ENCODE measurements around the gene MTMR11. TPM values are rescaled to one million over a fixed set of nuclear protein-coding genes. Genes with fewer than 3 reads are reported as not detected.
"Not testable (repeated sequence)": the region's sequence is repeated elsewhere in the genome, so short reads cannot be mapped to it uniquely, and the experiment has no call there.

The MTMR11 gene
- total RNA-seq, 2 experiments from 2014 or later = 2.1 to 2.8 TPM

DNA sequence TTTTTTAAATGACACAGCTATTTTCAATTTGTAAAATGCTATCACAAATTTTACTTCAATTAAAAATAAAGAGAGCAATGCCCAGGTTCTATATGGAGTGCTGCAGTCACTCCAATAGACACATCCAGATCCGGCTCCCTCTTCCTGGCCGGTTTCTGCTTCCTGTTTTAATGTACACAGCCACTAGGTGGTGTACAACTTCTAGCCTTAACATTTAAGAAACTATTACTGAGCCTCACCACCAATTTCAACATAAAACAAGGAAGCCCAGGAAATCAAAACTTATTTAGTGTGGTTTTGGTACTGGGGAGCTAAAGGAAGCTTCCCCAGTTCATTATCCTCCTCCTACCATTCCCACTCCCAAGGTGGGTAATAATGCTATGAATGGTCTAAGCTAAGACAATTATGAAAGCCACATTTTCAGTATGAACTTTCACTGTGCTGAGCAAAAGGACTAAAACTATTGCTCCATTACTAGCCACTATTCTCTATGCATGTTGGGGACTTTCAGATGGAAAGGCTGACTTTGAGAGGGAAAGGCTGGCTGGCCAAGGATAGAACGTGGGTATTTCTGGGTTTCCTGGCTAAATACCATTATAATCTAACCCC lies 25.5 kb upstream of the MTMR11 start:
- POLR2A ChIA-PET = no interaction called here
- CTCF ChIA-PET = interaction anchor here (0.9 to 2.6 kb wide), 13 partner anchors 11 to 225 kb away, joined by 3 to 8 read pairs (median 3); a partner anchor contains a TSS
- Mint-ChIP-seq H3K9me3 (no peaks in the 10 kb centered on the region), H3K27ac (no peak overlapping the region), H3K27me3 (no peaks in the 10 kb centered on the region), H3K36me3 (ENCODE audit: low read depth) (peaks cover 32% of the 10 kb centered on the region), H3K4me1 (peaks cover 16% of the 10 kb centered on the region), H3K4me3 (no peak overlapping the region)
- DNase-seq = peak; percentile 68

DNA sequence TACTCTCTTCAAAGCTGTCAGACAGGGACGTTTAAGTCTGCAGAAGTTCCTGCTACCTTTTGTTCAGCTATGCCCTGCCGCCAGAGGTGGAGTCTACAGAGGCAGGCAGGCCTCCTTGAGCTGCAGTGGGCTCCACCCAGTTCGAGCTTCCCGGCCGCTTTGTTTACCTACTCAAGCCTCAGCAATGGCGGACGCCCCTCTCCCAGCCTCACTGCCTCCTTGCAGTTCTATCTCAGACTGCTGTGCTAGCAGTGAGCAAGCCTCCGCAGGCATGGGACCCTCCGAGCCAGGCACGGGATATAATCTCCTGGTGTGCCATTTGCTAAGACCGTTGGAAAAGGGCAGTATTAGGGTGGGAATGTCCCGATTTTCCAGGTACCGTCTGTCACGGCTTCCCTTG lies 20.9 kb upstream of the MTMR11 start:
- H3K4me1 Mint-ChIP-seq, H3K27ac Mint-ChIP-seq, POLR2A ChIA-PET, H3K4me3 Mint-ChIP-seq, H3K27me3 Mint-ChIP-seq, DNase-seq, H3K9me3 Mint-ChIP-seq: not testable (repeated sequence)
- peaks cover 21% of the 10 kb centered on the region for H3K36me3 Mint-ChIP-seq (ENCODE audit: low read depth)
- CTCF ChIA-PET = interaction anchor here (0.8 kb wide), 1 partner anchor 53 kb away, joined by 3 read pairs; no protein-coding TSS in a partner anchor

DNA sequence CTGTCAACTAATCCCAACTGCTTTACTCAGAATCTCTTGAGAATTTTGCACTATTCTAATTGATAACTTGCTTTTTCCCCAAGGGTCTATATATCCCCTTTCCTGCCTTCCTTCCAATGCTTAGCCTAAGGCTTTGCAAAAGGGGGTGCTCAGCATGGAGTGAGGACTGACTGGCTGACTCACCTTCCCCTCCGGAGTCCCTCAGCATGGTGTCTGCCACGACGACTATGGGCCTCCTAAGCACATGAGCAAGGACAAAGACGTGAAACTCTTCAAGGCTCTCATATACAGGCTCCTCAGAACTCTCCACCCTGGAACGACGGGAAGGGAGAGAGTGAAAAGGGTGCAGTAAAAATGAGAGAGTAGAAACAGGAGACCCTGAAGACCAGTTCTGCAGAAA lies 13.2 kb upstream of the MTMR11 start:
- no peaks in the 10 kb centered on the region for H3K9me3 Mint-ChIP-seq
- ChIA-PET CTCF (interaction anchor here (0.6 to 0.8 kb wide), 2 partner anchors 12 to 184 kb away, joined by 3 read pairs; no protein-coding TSS in a partner anchor), POLR2A (no interaction called here)
- DNase-seq = no peak
- H3K27ac Mint-ChIP-seq = no peak overlapping the region
- peaks cover 6% of the 10 kb centered on the region for H3K36me3 Mint-ChIP-seq (ENCODE audit: low read depth)
- H3K4me1 Mint-ChIP-seq = no peaks in the 10 kb centered on the region
- no peak overlapping the region for H3K4me3 Mint-ChIP-seq
- H3K27me3 Mint-ChIP-seq = no peaks in the 10 kb centered on the region

DNA sequence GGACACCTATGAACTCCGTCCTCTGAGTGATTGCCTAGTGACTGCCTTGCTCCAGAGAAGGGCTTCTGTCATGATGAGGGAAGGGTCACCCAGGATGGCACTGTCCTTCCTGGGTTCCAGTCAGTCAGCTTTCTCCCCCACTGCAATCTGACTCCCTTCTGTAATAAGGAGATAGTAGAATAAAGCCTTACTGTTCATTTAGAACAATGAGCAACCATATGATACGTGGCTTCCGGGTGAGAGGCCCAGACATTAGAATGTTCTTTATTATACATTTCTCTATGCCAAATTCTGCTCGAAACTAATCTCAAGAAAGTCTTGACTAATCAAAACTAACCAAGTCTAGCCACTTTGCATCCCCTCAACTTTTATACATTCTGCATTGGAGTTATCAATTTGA lies 8.5 kb upstream of the MTMR11 start:
- no peak for DNase-seq
- CTCF ChIA-PET = no interaction called here
- Mint-ChIP-seq H3K9me3 (no peaks in the 10 kb centered on the region), H3K4me1 (peaks cover 6% of the 10 kb centered on the region), H3K27me3 (no peaks in the 10 kb centered on the region), H3K4me3 (no peak overlapping the region), H3K36me3 (ENCODE audit: low read depth) (peaks cover 8% of the 10 kb centered on the region), H3K27ac (no peak overlapping the region)
- POLR2A ChIA-PET = no interaction called here

DNA sequence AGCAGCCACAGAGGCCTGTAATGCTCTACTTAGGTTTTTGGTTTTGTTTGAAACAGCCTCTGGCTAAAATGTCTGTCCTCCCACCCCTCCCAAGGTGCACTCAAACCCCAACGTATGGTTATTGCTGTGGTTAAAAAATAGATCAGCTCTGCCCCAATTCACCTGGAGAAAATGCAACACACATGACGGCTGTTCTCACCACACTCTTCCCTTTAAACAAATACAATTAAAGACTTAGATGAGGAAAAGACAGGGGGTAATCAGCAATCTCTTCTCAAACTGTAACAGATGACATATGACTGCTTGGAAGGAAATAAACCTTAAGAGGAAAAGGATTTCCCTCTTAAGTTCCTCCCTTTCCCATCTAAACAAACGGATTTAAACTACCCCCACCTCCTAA lies 6.2 kb upstream of the MTMR11 start:
- Mint-ChIP-seq H3K27me3 (no peaks in the 10 kb centered on the region), H3K9me3 (no peaks in the 10 kb centered on the region), H3K4me1 (peaks cover 24% of the 10 kb centered on the region), H3K36me3 (ENCODE audit: low read depth) (peaks cover 8% of the 10 kb centered on the region), H3K4me3 (no peak overlapping the region), H3K27ac (no peak overlapping the region)
- DNase-seq = no peak
- ChIA-PET CTCF (interaction anchor here (1.3 kb wide), 1 partner anchor 49 kb away, joined by 5 read pairs; no protein-coding TSS in a partner anchor), POLR2A (no interaction called here)

DNA sequence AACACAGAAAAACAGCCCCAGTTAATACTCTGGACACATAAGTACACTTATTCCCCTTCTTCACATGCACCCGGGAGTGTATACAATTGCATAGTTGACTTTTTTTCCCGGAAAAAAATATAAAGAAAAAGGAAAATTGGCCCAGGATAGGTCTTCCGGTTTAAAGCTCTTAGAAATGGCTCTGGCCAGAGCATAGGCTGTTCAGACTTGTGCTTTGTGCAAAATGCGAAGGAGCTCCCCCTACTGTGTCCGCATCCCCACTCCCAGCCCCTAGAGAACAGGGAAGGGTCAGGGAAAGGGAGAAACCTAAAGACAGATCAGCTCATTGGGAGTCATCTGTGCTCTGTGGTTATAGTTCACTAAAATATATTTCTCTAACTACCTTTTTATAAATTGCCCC lies 5.5 kb upstream of the MTMR11 start:
- no peak overlapping the region for H3K4me3 Mint-ChIP-seq
- CTCF ChIA-PET = interaction anchor here (1.3 to 1.5 kb wide), 2 partner anchors 50 to 53 kb away, joined by 3 to 5 read pairs; no protein-coding TSS in a partner anchor
- H3K4me1 Mint-ChIP-seq = peaks cover 30% of the 10 kb centered on the region
- no peaks in the 10 kb centered on the region for H3K27me3 Mint-ChIP-seq
- no peaks in the 10 kb centered on the region for H3K9me3 Mint-ChIP-seq
- peaks cover 8% of the 10 kb centered on the region for H3K36me3 Mint-ChIP-seq (ENCODE audit: low read depth)
- DNase-seq = no peak
- H3K27ac Mint-ChIP-seq = no peak overlapping the region
- POLR2A ChIA-PET = no interaction called here

DNA sequence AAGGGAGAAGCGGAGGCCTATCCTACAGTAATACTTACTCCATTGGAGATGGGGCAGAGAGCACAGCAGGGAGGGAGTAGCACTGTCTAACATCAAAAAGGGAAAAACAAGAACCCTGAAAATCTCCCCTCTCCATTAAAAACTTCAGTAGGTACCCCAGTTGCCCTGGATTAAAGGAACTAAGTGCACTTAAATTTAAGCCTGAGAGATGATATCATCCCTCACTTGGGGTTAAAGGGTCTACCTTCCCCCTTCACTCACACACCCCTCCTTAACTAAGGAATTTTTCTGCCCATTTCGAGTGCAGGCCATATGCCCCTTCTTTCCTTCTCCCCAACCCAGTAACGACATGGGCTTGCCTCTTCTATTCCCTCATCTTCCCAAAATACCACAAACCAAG lies 3.7 kb upstream of the MTMR11 start:
- no peak for DNase-seq
- ChIA-PET POLR2A (no interaction called here), CTCF (interaction anchor here (0.6 kb wide), 1 partner anchor 238 kb away, joined by 3 read pairs; no protein-coding TSS in a partner anchor)
- peak overlapping the region; percentile 50 for H3K27ac Mint-ChIP-seq
- H3K4me3 Mint-ChIP-seq = no peak overlapping the region
- H3K27me3 Mint-ChIP-seq = no peaks in the 10 kb centered on the region
- H3K9me3 Mint-ChIP-seq = no peaks in the 10 kb centered on the region
- peaks cover 5% of the 10 kb centered on the region for H3K36me3 Mint-ChIP-seq (ENCODE audit: low read depth)
- H3K4me1 Mint-ChIP-seq = peaks cover 38% of the 10 kb centered on the region

DNA sequence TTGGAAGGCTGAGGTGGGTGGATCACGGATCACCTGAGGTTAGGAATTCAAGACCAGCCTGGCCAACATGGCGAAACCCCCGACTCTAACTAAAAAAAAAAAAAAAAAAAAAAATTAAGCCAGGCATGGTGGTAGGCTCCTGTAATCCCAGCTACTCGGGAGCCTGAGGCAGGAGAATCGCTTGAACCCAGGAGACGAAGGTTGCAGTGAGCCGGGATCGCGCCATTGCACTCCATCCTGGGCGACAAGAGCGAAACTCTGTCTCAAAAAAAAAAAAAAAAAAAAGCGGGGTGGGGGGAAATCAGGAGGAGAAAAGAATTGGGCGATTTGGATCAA lies 2.0 kb upstream of the MTMR11 start:
- not testable (repeated sequence) for H3K4me3 Mint-ChIP-seq; H3K27me3 Mint-ChIP-seq; H3K36me3 Mint-ChIP-seq (ENCODE audit: low read depth); DNase-seq; H3K9me3 Mint-ChIP-seq
- POLR2A ChIA-PET = interaction anchor here (0.6 to 1.0 kb wide), 3 partner anchors 28 to 52 kb away, joined by 3 to 6 read pairs (median 3); a partner anchor contains a TSS
- peaks cover 38% of the 10 kb centered on the region for H3K4me1 Mint-ChIP-seq
- peak overlapping the region; percentile 58 for H3K27ac Mint-ChIP-seq
- CTCF ChIA-PET = interaction anchor here (0.5 to 1.0 kb wide), 3 partner anchors 9 to 51 kb away, joined by 3 to 4 read pairs (median 3); a partner anchor contains a TSS

DNA sequence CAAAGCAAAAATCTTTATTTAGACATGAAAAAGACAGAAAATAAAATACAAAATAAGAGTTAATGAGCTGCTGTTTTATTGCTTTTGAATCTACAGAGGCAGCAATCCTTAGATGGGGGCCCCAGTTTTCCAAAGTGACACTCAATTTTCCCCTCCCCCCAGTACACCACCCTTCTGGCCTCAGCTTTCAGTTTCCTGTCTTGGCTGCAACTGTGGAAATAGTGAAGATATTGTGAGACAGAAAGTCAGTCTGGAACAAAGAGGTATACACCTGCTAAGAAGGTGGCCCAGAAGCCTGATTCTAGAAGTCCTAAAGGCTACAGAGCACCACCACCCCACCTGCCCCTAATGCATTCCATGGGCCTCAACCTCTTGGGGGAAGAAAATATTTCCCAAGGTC lies 1.1 kb upstream of the MTMR11 start:
- CTCF ChIA-PET = interaction anchor here (0.9 kb wide), 1 partner anchor 25 kb away, joined by 3 read pairs; no protein-coding TSS in a partner anchor
- POLR2A ChIA-PET = interaction anchor here (1.0 kb wide), 1 partner anchor 50 kb away, joined by 5 read pairs; a partner anchor contains a TSS
- DNase-seq = peak; percentile 22
- H3K27ac Mint-ChIP-seq = peak overlapping the region; percentile 78
- no peak overlapping the region for H3K4me3 Mint-ChIP-seq
- peaks cover 32% of the 10 kb centered on the region for H3K4me1 Mint-ChIP-seq
- no peaks in the 10 kb centered on the region for H3K27me3 Mint-ChIP-seq
- no peaks in the 10 kb centered on the region for H3K36me3 Mint-ChIP-seq (ENCODE audit: low read depth)
- no peaks in the 10 kb centered on the region for H3K9me3 Mint-ChIP-seq

DNA sequence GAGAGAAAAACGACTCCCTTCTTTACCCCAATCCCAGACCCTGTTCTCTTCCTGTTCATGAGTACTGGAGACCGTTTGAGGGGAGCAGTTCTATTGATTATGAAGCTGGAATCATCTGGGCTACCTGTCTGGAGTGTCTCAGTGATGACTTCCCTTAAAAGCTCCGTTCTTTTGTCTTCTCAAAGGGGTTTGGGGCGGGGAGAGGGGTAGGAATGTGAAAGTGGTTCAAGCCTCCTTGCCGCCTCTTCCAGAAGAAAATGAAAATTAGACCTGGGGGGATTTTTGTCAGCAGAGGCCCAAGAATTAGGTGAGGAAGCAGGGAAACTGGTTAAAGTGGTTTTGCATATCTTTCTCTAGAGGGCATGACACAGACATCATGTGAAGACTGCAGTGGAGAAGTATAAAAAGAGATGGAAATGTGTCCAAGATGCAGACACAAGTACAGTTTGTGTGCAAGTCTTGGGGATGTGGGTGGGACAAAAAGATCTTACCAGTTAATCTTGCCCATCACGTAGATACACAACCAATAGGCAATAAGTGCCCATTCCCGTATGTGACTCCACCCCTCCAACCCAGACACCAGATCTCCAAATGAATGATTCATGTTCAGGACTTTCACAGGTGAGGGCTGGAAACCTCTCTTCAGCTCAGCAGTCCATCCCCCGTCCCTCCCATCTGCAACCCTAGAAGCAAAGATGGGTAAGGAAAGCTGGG lies 470 bp upstream of the MTMR11 start:
- peaks cover 31% of the 10 kb centered on the region for H3K4me1 Mint-ChIP-seq
- no peak for DNase-seq
- POLR2A ChIA-PET = interaction anchor here (1.0 kb wide), 1 partner anchor 50 kb away, joined by 5 read pairs; a partner anchor contains a TSS
- no peaks in the 10 kb centered on the region for H3K9me3 Mint-ChIP-seq
- H3K36me3 Mint-ChIP-seq (ENCODE audit: low read depth) = no peaks in the 10 kb centered on the region
- H3K27ac Mint-ChIP-seq = peak overlapping the region; percentile 78
- H3K4me3 Mint-ChIP-seq = no peak overlapping the region
- H3K27me3 Mint-ChIP-seq = no peaks in the 10 kb centered on the region
- CTCF ChIA-PET = interaction anchor here (0.9 kb wide), 1 partner anchor 25 kb away, joined by 3 read pairs; no protein-coding TSS in a partner anchor

DNA sequence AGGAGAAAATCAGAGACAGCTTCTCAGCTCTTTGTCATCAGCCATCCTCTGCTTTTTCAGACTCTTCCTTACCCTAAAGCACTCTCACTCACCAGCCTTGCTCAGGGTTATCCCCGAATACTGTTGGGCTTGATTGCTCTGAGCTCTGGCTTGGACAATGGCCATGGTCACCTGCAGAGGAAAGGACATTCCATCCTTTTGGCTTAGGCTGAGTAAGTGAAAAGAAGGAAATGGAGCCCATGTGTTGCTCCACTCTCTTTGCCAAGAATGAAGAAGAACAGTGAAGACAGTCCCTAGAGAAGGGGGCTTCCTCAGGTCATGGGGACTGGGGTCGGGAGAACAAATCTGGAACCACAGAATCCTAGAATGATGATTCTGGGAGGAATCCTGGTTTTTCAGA lies 2.3 kb downstream of the MTMR11 start:
- ChIA-PET POLR2A (no interaction called here), CTCF (interaction anchor here (0.9 to 1.8 kb wide), 3 partner anchors 9 to 231 kb away, joined by 3 to 4 read pairs (median 4); no protein-coding TSS in a partner anchor)
- Mint-ChIP-seq H3K36me3 (ENCODE audit: low read depth) (no peaks in the 10 kb centered on the region), H3K9me3 (no peaks in the 10 kb centered on the region), H3K4me1 (peaks cover 45% of the 10 kb centered on the region), H3K27me3 (no peaks in the 10 kb centered on the region), H3K4me3 (no peak overlapping the region), H3K27ac (no peak overlapping the region)
- DNase-seq = no peak

DNA sequence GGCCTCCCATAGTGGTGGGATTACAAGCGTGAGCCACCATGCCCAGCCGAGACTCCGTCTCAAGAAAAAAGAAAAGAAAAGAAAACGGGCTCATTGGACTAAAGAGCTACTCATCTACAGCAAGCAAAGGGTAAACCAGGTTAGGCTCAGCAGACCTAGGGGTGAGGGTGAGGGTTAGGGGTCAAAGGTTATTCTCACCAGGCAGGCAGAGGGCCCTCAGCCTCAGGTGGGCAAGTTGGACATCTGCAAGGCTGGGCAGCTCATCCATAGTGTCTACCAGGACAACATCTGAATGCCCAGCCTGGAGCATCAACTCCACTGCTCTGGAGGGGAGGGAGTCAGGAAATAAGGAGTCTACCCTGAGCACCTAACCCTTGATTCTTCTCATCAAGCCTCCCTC lies 3.5 kb downstream of the MTMR11 start:
- ChIA-PET CTCF (interaction anchor here (0.8 to 1.8 kb wide), 3 partner anchors 10 to 117 kb away, joined by 3 to 4 read pairs (median 3); no protein-coding TSS in a partner anchor), POLR2A (no interaction called here)

DNA sequence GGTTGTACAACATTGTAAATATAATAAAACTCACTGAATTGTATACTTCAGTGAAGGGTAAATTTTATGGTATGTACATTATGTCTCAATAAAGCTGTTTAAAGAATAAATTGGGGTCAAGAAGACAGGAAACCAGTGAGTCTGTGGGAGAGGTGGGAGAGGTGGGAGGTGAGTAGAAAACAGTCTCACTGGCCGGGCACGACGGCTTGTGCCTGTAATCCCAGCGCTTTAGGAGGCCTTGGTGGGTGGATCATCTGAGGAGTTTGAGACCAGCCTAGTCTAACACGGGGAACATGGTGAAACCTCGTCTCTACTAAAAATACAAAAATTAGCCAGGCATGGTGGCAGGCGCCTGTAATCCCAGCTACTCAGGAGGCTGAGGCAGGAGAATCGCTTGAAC lies 4.2 kb downstream of the MTMR11 start:
- POLR2A ChIA-PET = no interaction called here
- CTCF ChIA-PET = interaction anchor here (0.8 to 1.8 kb wide), 2 partner anchors 30 to 118 kb away, joined by 3 to 4 read pairs; no protein-coding TSS in a partner anchor

More for the DNA sequence above, 3.5 kb downstream of the MTMR11 start:
- no peak for DNase-seq
- peaks cover 47% of the 10 kb centered on the region for H3K4me1 Mint-ChIP-seq
- H3K36me3 Mint-ChIP-seq (ENCODE audit: low read depth) = peaks cover 2% of the 10 kb centered on the region
- no peak overlapping the region for H3K27ac Mint-ChIP-seq
- H3K4me3 Mint-ChIP-seq = no peak overlapping the region
- no peaks in the 10 kb centered on the region for H3K27me3 Mint-ChIP-seq
- H3K9me3 Mint-ChIP-seq = no peaks in the 10 kb centered on the region

More for the DNA sequence above, 4.2 kb downstream of the MTMR11 start:
- Mint-ChIP-seq H3K27me3 (no peaks in the 10 kb centered on the region), H3K4me1 (peaks cover 45% of the 10 kb centered on the region), H3K9me3 (no peaks in the 10 kb centered on the region), H3K27ac (no peak overlapping the region), H3K36me3 (ENCODE audit: low read depth) (peaks cover 5% of the 10 kb centered on the region), H3K4me3 (no peak overlapping the region)
- no peak for DNase-seq

All from activated CD4-positive, alpha-beta T cell treated with anti-CD3 and anti-CD28 coated beads, Interleukin-2, amount 10 ng/mL, durations not matched to agents 7 days and 5 days (primary cell).